Kidney tubule cell (primary cell): ENCODE results near the gene PRSS33.

ENCODE experiments used
- DNase-seq: peaks from one replicate; pipeline ENCODE4 v3.0.0-alpha.2; 2018; ENCODE audit warnings: low spot score

PRSS33 gene

DNA sequence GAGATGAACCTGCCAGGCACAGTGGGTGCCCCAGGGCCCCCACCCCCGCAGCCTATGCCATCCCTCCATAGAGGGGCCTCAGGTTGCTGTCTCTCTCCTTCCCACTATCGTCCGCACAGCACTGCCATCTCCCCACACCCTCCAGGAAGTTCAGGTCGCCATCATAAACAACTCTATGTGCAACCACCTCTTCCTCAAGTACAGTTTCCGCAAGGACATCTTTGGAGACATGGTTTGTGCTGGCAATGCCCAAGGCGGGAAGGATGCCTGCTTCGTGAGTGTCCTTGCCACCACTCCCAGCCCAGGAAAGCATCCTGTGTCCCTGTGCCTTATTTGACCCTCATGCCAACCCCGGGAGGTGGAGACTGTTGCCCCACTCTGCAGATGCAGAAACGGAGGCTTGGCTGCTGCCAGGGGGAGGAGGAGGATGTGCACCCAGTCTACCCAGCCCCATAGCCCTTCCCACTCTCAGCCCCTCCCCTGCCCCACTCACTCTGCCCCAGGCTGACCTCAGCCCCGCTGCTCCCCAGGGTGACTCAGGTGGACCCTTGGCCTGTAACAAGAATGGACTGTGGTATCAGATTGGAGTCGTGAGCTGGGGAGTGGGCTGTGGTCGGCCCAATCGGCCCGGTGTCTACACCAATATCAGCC is 33.6 kb upstream of the PRSS33 start:
- DNase-seq, result no peak

DNA sequence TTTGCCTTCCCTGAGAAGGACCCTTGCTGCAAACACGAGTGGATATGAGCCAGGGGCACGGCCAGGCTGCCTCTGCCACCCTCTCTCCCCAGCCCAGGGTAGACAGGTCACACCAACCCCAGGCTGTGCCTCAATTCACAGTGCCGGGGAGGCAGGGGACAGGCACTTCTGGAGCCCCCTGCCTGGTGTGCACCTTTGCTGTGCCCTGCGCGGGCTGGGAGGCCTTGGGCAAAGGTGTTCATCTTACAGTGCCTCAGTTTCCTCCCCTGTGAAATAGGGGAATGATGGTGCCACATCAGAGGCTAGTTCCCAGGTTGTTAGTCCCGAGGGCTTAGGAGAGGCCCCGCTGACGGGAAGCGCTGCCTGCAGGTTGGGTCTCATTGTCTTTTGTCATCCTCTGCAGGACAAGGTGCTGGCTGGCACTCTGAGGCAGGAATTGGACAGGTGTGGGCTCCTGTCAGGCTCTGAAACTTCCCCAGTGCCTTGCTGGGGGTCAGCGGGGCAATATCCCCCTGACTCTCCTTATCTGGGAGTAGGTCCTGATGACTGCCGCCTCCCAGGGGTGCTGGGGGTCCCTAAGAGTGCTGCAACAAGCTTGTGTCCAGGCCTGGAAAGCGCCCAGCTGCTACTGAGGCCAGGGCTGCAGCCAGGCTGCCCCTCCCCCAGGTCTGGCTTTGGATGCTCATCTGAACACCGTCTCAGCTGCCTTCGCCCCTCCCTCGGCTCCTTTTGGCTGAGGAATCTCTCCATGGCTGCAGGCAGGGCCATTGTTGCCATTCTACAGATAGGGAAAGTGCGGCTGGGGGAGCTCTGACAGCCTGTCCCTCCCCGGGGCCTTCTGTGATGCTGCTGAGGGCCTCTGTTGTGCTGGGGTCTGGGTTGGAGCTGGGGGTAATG is 32.8 kb upstream of the PRSS33 start:
- no peak for DNase-seq

- no peak for DNase-seq
Observed at GRCh38 chr16:2819179-2819938, 32.0 kb upstream of the PRSS33 start.

- DNase-seq, result no peak
Observed at GRCh38 chr16:2818272-2818876, 31.0 kb upstream of the PRSS33 start.

DNA sequence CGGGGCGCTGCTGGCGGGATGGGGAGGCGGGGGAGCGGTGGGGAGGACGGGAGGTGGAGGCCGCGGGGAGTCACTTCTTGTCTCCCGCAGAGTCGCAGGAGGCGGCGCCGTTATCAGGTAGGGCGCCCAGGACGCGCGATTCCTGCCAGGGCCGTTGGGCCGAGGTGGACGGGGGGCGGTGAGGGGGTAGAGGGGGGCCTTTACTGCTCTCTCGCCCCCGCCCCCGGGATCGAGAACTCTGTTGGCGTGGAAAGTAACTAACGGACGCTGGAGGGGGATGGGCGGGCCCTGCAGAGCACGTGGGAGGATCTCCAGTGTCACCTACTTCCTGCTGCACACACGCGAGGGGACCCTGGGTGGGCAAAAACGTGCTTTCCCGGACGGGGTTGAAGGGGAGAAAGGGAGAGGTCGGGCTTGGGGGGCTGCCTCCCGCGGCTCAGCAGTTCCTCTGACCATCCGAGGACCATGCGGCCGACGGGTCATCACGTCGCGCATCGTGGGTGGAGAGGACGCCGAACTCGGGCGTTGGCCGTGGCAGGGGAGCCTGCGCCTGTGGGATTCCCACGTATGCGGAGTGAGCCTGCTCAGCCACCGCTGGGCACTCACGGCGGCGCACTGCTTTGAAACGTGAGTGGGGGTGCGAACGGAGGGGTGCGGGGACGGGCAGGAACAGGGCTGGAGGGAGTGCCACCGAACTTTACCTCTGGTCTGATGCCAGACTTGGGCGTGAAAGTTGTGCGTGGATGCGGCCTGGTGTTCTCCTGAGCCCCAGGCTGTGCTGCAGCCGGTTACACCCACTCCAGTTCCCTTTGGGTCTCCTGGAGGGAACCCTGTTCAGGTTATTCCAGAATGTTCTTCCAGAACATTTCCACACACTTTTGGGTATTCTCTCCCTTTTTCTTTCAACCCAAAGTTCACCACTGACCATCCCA is 30.2 kb upstream of the PRSS33 start:
- no peak for DNase-seq

- no peak for DNase-seq
Observed at GRCh38 chr16:2816751-2817339, 29.5 kb upstream of the PRSS33 start, which contains the start of gene PRSS21. TSS of gene PRSS21 (plus strand) at chr16:2817237. CDS start at chr16:2817269, 32 bp downstream.

DNA sequence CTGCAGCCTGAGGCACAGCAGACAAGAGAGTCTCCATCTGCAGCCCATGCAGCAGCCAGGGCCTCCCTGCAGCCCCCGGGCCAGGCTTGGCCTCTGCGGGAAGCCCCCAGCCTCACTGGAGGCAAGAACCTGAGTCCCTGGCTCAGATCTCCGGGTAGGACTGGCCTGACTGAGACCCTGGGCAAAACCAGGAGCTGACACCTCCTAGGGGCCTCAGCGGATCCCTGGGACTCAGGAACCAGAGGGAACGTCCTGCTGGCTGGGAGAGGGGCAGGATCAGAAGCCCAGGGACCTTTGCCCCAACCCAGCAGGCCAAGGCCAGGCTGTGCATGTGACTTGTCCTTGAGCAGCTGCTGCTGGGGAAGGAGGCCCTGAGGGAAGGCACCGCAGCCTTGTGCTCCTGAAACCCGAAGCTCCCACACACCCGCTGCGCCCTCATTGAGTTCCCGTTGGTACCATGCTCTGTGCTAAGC is 28.0 kb upstream of the PRSS33 start:
- no peak for DNase-seq

DNA sequence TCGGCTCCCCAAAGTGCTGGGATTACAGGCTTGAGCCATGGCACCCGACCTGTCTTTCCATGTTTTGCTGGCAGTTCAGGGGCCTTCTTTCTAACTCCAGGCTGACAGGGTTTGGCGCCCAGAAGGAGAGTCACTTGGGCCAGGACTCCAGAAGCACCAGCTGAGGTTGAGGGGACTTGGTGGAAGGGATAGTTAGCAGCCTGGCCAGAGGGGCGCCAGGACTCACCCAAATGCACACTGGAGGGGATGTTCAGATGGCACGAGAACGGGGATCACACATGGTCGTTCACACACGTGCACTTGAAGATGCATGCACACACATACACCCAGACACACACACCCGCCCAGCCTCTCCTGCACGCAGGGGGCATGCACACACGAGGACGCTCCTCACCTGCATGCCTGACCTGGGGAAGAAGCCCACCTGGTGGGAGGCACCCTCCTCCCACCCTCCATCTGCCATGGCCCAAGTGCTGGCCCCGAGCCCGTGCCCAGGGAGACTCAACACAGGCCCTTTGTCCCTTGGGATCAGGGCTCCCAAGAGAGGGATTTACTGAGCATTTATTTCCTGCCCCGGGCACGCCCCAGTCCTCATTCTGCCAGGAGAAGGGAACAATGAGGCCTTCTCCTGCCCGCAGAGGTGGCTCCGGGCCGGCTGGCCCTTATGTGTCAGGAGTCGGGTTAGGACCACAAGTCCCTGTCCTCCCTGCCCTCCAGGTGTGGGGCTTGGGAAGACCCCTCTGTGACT is 27.4 kb upstream of the PRSS33 start:
- no peak for DNase-seq

- no peak for DNase-seq
Observed at GRCh38 chr16:2813771-2814221, 26.4 kb upstream of the PRSS33 start.

- no peak for DNase-seq
Observed at GRCh38 chr16:2811703-2812471, 24.5 kb upstream of the PRSS33 start.

DNA sequence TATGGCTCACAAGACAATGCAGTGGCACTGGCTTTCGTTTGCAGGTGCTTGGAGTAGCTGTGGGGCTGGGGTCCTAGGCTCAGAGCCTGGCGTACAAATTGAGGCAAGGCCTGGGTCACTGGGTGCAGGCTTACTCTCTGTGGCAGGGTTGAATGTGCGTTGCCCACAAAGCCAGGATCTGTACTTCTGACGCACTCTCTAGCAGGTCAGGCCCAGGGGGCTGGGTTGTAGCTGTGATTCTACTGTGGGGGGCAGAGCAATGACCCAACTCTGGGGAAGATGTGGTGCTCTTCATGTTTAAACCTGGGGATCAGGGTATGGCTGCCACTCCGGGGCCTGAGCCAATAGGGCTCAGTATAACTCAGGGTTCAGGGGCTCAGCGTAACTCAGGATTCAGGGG is 23.3 kb upstream of the PRSS33 start:
- no peak for DNase-seq

GRCh38 chr16:2809149-2809760 is 21.9 kb upstream of the PRSS33 start:
- DNase-seq, result no peak

- no peak for DNase-seq
Observed at GRCh38 chr16:2808181-2808580, 20.8 kb upstream of the PRSS33 start.

GRCh38 chr16:2806286-2806685 is 18.9 kb upstream of the PRSS33 start:
- DNase-seq, result no peak

- no peak for DNase-seq
Observed at GRCh38 chr16:2804728-2805127, 17.4 kb upstream of the PRSS33 start.

DNA sequence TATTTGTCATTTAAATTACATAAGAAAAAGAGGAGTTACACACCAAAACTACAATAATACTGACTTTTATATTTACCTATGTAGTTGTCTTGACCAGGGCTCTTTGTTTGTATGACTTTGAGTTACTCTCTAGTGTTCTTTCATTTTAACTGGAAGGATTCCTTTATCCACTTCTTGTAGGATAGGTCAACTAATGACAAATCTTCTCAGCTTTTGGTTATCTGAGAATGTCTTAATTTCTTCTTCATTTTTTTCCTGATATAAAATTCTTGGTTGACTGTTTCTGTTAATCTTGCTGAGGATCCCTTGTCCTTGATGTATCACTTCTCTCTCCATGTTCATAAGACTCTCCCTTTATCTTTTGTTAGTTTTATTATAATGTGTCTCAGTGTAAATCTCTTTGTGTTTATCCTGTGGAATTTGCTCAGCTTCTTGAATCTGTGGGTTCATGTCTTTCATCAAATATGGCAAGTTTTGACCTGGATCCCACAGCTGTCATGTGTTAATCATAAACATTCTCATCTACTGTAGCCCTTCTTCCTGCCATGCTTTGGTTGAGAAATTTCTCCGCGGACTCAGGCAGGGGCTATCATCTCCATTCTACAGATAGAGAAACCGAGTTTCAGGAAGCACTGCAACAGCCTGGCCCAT is 16.3 kb upstream of the PRSS33 start:
- DNase-seq, result no peak

GRCh38 chr16:2799859-2800226 is 12.5 kb upstream of the PRSS33 start:
- peak; percentile 61 for DNase-seq
